Measurements from ENCODE around the gene BCKDK. TPM values are rescaled to one million over a fixed set of nuclear protein-coding genes. Genes with fewer than 3 reads are reported as not detected.

Gene BCKDK
- 56.5 and 57.8 TPM in 2 replicates for total RNA-seq
- polyA plus RNA-seq = 78.3 and 96.7 TPM in 2 replicates
- polyA plus RNA-seq (2011; cell fraction: cytosol; rRNA removed) = 54.0 and 59.0 TPM in 2 replicates
- polyA plus RNA-seq (2011; cell fraction: nucleus; rRNA removed) = 47.8 and 53.5 TPM in 2 replicates
- 55.8 and 72.9 TPM in 2 replicates for polyA plus RNA-seq (2012)
- 27.8 and 28.1 TPM in 2 replicates for polyA minus RNA-seq
- 20.4 TPM for polyA minus RNA-seq (2011; cell fraction: cytosol; rRNA and poly(A)+ RNA removed)
- polyA minus RNA-seq (2011; cell fraction: nucleus; rRNA and poly(A)+ RNA removed) = 14.4 and 19.6 TPM in 2 replicates
- Bru-seq, nascent RNA = percentile 49 among the genes with signal in this experiment
- percentile 70 among the genes with signal in this experiment for BruChase-seq, experiment 1, labeled RNA remaining after a 6-hour chase
- percentile 60 among the genes with signal in this experiment for BruChase-seq, experiment 2, labeled RNA remaining after a 2-hour chase
- long read RNA-seq, transcript BCKDK-203 (11 exons, 1,997 nt) = minor isoform, 99 of 311 reads
- long read RNA-seq, transcript BCKDK-201 (12 exons, 2,128 nt) = major isoform, 166 of 311 reads
- long read RNA-seq, partial matches to known transcripts = 22 of 311 reads
- long read RNA-seq, other reads (novel, unspliced or antisense) = 23 of 311 reads

DNA sequence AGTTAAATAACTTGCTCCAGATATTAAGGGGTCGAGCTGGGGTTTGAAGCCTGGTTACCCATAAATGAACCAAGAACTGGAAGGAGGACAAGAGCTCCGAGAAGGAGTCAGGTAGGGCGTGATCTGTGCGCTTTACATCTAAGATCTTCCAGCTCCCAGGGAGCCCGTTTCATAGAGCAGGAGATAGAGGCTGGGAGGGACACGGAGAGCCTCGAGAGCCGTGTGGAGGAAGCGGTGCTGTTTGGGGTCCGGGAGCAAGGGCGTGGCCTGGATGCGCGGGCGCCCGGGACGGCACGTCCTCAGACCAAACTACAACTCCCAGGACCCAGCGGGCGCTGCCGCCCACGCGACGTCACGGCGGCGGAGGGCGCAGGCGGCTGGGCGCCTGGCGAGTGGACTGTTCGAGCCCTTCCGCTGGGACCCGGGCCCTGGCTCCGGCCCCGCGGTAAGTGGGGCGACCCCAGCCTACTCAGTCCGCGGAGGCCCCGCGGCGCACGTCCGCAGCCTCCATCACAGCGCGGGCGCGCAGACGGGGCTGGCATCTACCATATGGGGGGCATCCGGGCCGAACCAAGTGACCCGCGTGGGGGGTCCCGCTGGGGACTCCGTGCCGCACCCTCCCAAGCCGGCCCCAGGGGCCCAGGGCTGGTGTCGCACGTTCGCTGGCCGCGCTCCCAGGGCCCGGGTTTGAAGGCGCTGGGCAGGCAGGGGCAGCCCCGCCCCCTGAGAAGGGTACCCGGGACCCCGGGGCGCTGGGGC, at the start of gene BCKDK:
BCKDK (plus strand) TSS at position 352 of the 759 bp plus-strand sequence. CDS start 838 bp downstream, outside the sequence.
- Histone ChIP-seq H3K27ac (ENCODE audit: insufficient read depth, low read depth, low read length) (peak within 1 kb of the TSS; percentile 53), H3K4me2 (ENCODE audit: insufficient read depth, low read length) (peak within 1 kb of the TSS; percentile 95), H3K4me1 (ENCODE audit: control insufficient read depth, extremely low read depth, insufficient read depth, low read length) (peaks cover 12% of the 10 kb centered on the region), H3K9me1 (replicated peaks; ENCODE audit: control insufficient read depth, extremely low read depth, insufficient read depth, low read length) (no peaks in the 10 kb centered on the region), H3K9ac (replicated peaks; ENCODE audit: extremely low read depth, insufficient read depth, low read length) (peak within 1 kb of the TSS; percentile 66), H3K4me3 (replicated peaks in 1 of 3; ENCODE audit: insufficient read depth in 1 of 3, low read depth in 1 of 3, low read length in 3 of 3) (peak within 1 kb of the TSS; percentile 63 to 98 (median 66)), H4K20me1 (replicated peaks; ENCODE audit: control insufficient read depth, extremely low read depth, insufficient read depth, low read length) (no peaks in the 10 kb centered on the region), H2AFZ (ENCODE audit: low read depth, low read length) (peak within 1 kb of the TSS; percentile 100), H3K27me3 (ENCODE audit: control insufficient read depth in 2 of 2, insufficient read depth in 2 of 2, low read length in 2 of 2) (no peaks in the 10 kb centered on the region), H3K9me3 (replicated peaks; ENCODE audit: control insufficient read depth, insufficient read depth, low read length) (no peaks in the 10 kb centered on the region), H3K36me3 (ENCODE audit: control insufficient read depth in 2 of 2, extremely low read depth in 1 of 2, insufficient read depth in 2 of 2, low read length in 2 of 2) (peaks cover 10 to 31% of the 10 kb centered on the region in 2 experiments), H3K79me2 (ENCODE audit: control insufficient read depth, insufficient read depth, low read length) (peaks cover 11% of the 10 kb centered on the region)
- TF ChIP-seq, protein P1, sequence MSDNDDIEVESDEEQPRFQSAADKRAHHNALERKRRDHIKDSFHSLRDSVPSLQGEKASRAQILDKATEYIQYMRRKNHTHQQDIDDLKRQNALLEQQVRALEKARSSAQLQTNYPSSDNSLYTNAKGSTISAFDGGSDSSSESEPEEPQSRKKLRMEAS (IDR thresholded peaks at IDR 0.05; ENCODE audit: insufficient read depth, insufficient read length) = no peak
- TF ChIP-seq POLR2A (IDR thresholded peaks at IDR 0.05; ENCODE audit: low read depth, low read length) = peak; percentile 72
- TF ChIP-seq POLR2AphosphoS5 (IDR thresholded peaks at IDR 0.05; ENCODE audit: insufficient read depth, low read depth, low read length) = peak; percentile 89
- DNase-seq (ENCODE audit: low read depth, low spot score) = peak; percentile 65
- CTCF ChIA-PET = no interaction called here
- BruUV-seq (replicated peaks) = no TSS peak
- intact Hi-C loops (cut with micrococcal nuclease) (loop anchor here (2.0 to 5.0 kb wide), 3 partner anchors 13 to 73 kb away; partner anchors contain the start of genes FUS and VKORC1), dilution Hi-C loops (cut with MboI; ENCODE audit: extremely low pct_ligation_motif_present, low sequenced_read_pairs) (no loop called here)
- peak; percentile 93 for FAIRE-seq
- POLR2A ChIA-PET = no interaction called here

Data from endothelial cell of umbilical vein (primary cell).